Keratinocyte (primary cell): Measurements from ENCODE around the gene ZBTB7A. TPM values are rescaled to one million over a fixed set of nuclear protein-coding genes. Genes with fewer than 3 reads are reported as not detected.
"Not testable (repeated sequence)": the region's sequence is repeated elsewhere in the genome, so short reads cannot be mapped to it uniquely, and the experiment has no call there.

ENCODE experiments used
- DNase-seq: peaks from one replicate; pipeline ENCODE4 v3.0.0-alpha.2; 2011; ENCODE audit warnings: low read depth, missing footprints, low spot score
- FAIRE-seq: peaks from 2 replicates; lab custom pipeline; 2011; peaks lifted over from hg19 to GRCh38; lab: Jason Lieb, UNC
- H2AFZ ChIP-seq: 2 replicates; pipeline ENCODE4 v1.6.0; 2012; ENCODE audit warnings: low read length, control low read depth, inconsistent platforms; ENCODE audit not compliant: control insufficient read depth
- H3K27ac ChIP-seq: 2 replicates; pipeline ENCODE4 v1.5.1; 2011; ENCODE audit warnings: low read length; ENCODE audit not compliant: control insufficient read depth, insufficient read depth
- H3K27me3 ChIP-seq: 3 replicates; pipeline ENCODE4 v1.6.0; 2011; ENCODE audit warnings: low read length; ENCODE audit not compliant: control insufficient read depth, insufficient read depth; ENCODE audit errors: extremely low read depth
- H3K36me3 ChIP-seq, 2 experiments: 2 replicates in 1 of 2; 3 replicates in 1 of 2; pipeline ENCODE4 v1.5.1; 2011; ENCODE audit warnings: low read length in 2 of 2, mild to moderate bottlenecking in 1 of 2; ENCODE audit not compliant: control insufficient read depth in 2 of 2, insufficient read depth in 2 of 2; ENCODE audit errors: extremely low read depth in 1 of 2
- H3K4me1 ChIP-seq: 3 replicates; pipeline ENCODE4 v1.5.1; 2011; ENCODE audit warnings: low read length; ENCODE audit not compliant: control insufficient read depth, insufficient read depth; ENCODE audit errors: extremely low read depth
- H3K4me2 ChIP-seq: 3 replicates; pipeline ENCODE4 v1.6.0; 2011; ENCODE audit warnings: low read depth, low read length; ENCODE audit not compliant: control insufficient read depth, insufficient read depth; ENCODE audit errors: extremely low read depth
- H3K4me3 ChIP-seq, 3 experiments: fragments of 200-600 bp in 1 of 3; sonication (generic) in 1 of 3; 2 replicates in 2 of 3; 3 replicates in 1 of 3; pipeline ENCODE4 v1.5.1; 2011 to 2016; ENCODE audit warnings: low read length in 3 of 3, mild to moderate bottlenecking in 3 of 3, control low read depth in 2 of 3, inconsistent platforms in 1 of 3, low read depth in 1 of 3, mixed read lengths in 1 of 3, mixed run types in 1 of 3, moderate library complexity in 1 of 3; ENCODE audit not compliant: control insufficient read depth in 2 of 3, insufficient read depth in 2 of 3; ENCODE audit errors: extremely low read depth in 1 of 3
- H3K79me2 ChIP-seq: 2 replicates; pipeline ENCODE4 v1.6.0; 2012; ENCODE audit warnings: low read length; ENCODE audit not compliant: control insufficient read depth, insufficient read depth
- H3K9ac ChIP-seq: 3 replicates; pipeline ENCODE4 v1.6.0; 2011; ENCODE audit warnings: low read length; ENCODE audit not compliant: control insufficient read depth, insufficient read depth; ENCODE audit errors: extremely low read depth
- H3K9me1 ChIP-seq: 3 replicates; pipeline ENCODE4 v1.6.0; 2011; ENCODE audit warnings: low read length; ENCODE audit not compliant: control insufficient read depth, insufficient read depth; ENCODE audit errors: extremely low read depth
- H3K9me3 ChIP-seq: 2 replicates; pipeline ENCODE4 v1.5.1; 2012; ENCODE audit warnings: low read depth, low read length; ENCODE audit not compliant: control insufficient read depth
- H4K20me1 ChIP-seq: 3 replicates; pipeline ENCODE4 v1.6.0; 2011; ENCODE audit warnings: low read length; ENCODE audit not compliant: control insufficient read depth, insufficient read depth; ENCODE audit errors: extremely low read depth
- CTCF ChIP-seq, 3 experiments: IDR thresholded peaks in 1 of 3; conservative IDR thresholded peaks in 1 of 3; optimal IDR thresholded peaks in 1 of 3; 2 replicates in 2 of 3; 3 replicates in 1 of 3; pipeline versions ENCODE3 to v1.5.1; 2011; ENCODE audit warnings: low read length in 3 of 3, mild to moderate bottlenecking in 3 of 3, moderate library complexity in 2 of 3, control low read depth in 1 of 3, inconsistent platforms in 1 of 3; ENCODE audit not compliant: insufficient read depth in 2 of 3; ENCODE audit errors: extremely low read depth in 1 of 3
- EZH2 ChIP-seq: IDR thresholded peaks from one replicate; pipeline ENCODE4 v1.6.1; 2012; ENCODE audit warnings: inconsistent platforms, mild to moderate bottlenecking, low read length, moderate library complexity
- dilution Hi-C: fragments of 300-500 bp; cut with MboI; formaldehyde crosslinking; loops from one replicate; pipeline ENCODE4 v1.7.0; 2020; ENCODE audit warnings: low sequenced_read_pairs; ENCODE audit not compliant: extremely low pct_ligation_motif_present
- polyA plus RNA-seq, 5 experiments: library from polyadenylated mRNA; depleted of rRNA in 3 of 5; stranded (reverse) in 3 of 5; stranded (forward) in 1 of 5; unstranded in 1 of 5; fragments of >200 nt; gene quantifications; 1 replicate in 1 of 5; 2 replicates in 3 of 5; 3 replicates in 1 of 5; pipeline versions ENCODE4 v1.2.1 to v1.2.3, GENCODE V29; 2011 to 2012; ENCODE audit warnings: missing spikeins in 2 of 5, low read depth in 1 of 5, low replicate concordance in 1 of 5

ZBTB7A gene
- polyA plus RNA-seq, 1 donor (not counting 4 experiments of a cell fraction or from before 2014, with no cell fraction given): 3.7 TPM

GRCh38 chr19:4012092-4012974 is 54.4 kb downstream of the ZBTB7A start:
- H4K20me1 ChIP-seq: peaks cover 3% of the 10 kb centered on the region
- H3K79me2 ChIP-seq: peaks cover 56% of the 10 kb centered on the region
- dilution Hi-C loops: no loop called here
- FAIRE-seq (no peak), DNase-seq (no peak)
- no peaks in the 10 kb centered on the region for H3K9me3 ChIP-seq
- no peak overlapping the region for H3K27ac ChIP-seq
- TF ChIP-seq EZH2 (no peak), CTCF (optimal IDR thresholded peaks at IDR 0.05 in 1 of 3, IDR thresholded peaks at IDR 0.05 in 1 of 3, conservative IDR thresholded peaks at IDR 0.05 in 1 of 3; ENCODE audit: extremely low read depth in 1 of 3, insufficient read depth in 2 of 3, low read length in 3 of 3) (no peak)
- no peak overlapping the region for H2AFZ ChIP-seq
- H3K4me2 ChIP-seq: no peak overlapping the region
- H3K36me3 ChIP-seq: peaks cover 21 to 29% of the 10 kb centered on the region in 2 experiments
- H3K27me3 ChIP-seq: no peaks in the 10 kb centered on the region
- peaks cover 9% of the 10 kb centered on the region for H3K4me1 ChIP-seq
- no peaks in the 10 kb centered on the region for H3K9me1 ChIP-seq
- H3K4me3 ChIP-seq: no peak overlapping the region
- H3K9ac ChIP-seq: no peak overlapping the region

GRCh38 chr19:4011430-4011829 is 55.3 kb downstream of the ZBTB7A start:
- H3K4me2 ChIP-seq, dilution Hi-C loops, H3K9me3 ChIP-seq, H4K20me1 ChIP-seq, H3K27ac ChIP-seq, H2AFZ ChIP-seq, H3K27me3 ChIP-seq, H3K9ac ChIP-seq, FAIRE-seq, H3K9me1 ChIP-seq, H3K4me3 ChIP-seq, DNase-seq: not testable (repeated sequence)
- H3K36me3 ChIP-seq: peaks cover 21 to 25% of the 10 kb centered on the region in 2 experiments
- peaks cover 14% of the 10 kb centered on the region for H3K4me1 ChIP-seq
- peaks cover 48% of the 10 kb centered on the region for H3K79me2 ChIP-seq
